K562 (cell line): Measurements from ENCODE around the gene SUSD3.

Experiments used
- CTCF ChIP-seq, 3 experiments: IDR thresholded peaks in 2 of 3; conservative IDR thresholded peaks in 1 of 3; 2 replicates each; pipeline ENCODE4 v1.5.1; 2011 to 2012; ENCODE audit warnings: low read length in 3 of 3, mild to moderate bottlenecking in 3 of 3, control low read depth in 2 of 3, improper control_type of control experiment in 1 of 3, inconsistent platforms in 1 of 3, low read depth in 1 of 3, mixed read lengths in 1 of 3, moderate library complexity in 1 of 3; ENCODE audit not compliant: insufficient read depth in 2 of 3
- HCFC1 ChIP-seq: IDR thresholded peaks from 2 replicates; pipeline ENCODE4 v1.6.1; 2012; ENCODE audit warnings: low read depth, low read length, improper control_type of control experiment
- HDAC2 ChIP-seq: fragments of 450-650 bp; IDR thresholded peaks from 2 replicates; pipeline ENCODE4 v1.6.1; 2016; ENCODE audit warnings: mild to moderate bottlenecking
- KDM2B ChIP-seq: fragments of 250-450 bp; sonication (Bioruptor Pico); IDR thresholded peaks from 2 replicates; pipeline ENCODE4 v1.8.0; 2021; ENCODE audit warnings: mild to moderate bottlenecking, moderate library complexity
- NCOA2 ChIP-seq, 2 experiments: fragments of 450-650 bp; IDR thresholded peaks; 2 replicates each; pipeline ENCODE4 v1.6.1; 2018; ENCODE audit warnings: mild to moderate bottlenecking in 2 of 2, moderate library complexity in 1 of 2; ENCODE audit not compliant: partially characterized antibody in 2 of 2
- POLR2AphosphoS2 ChIP-seq: IDR thresholded peaks from 2 replicates; pipeline ENCODE4 v1.6.1; 2012; ENCODE audit warnings: low read length, improper control_type of control experiment
- PRPF4 ChIP-seq: fragments of 200-400 bp; formaldehyde crosslinking; IDR thresholded peaks from one replicate; pipeline ENCODE4 v1.6.1; 2017; ENCODE audit warnings: low read length, low read depth, mild to moderate bottlenecking; ENCODE audit not compliant: insufficient read depth, poor library complexity, severe bottlenecking
- SRSF9 ChIP-seq: fragments of 200-400 bp; formaldehyde crosslinking; IDR thresholded peaks from 2 replicates; pipeline ENCODE4 v1.6.1; 2017; ENCODE audit warnings: low read depth, low read length, borderline replicate concordance

- TF ChIP-seq PRPF4 (no peak), NCOA2 (IDR thresholded peaks at IDR 0.05; ENCODE audit: partially characterized antibody in 2 of 2) (no peak), HCFC1 (no peak), CTCF (IDR thresholded peaks at IDR 0.05 in 2 of 3, conservative IDR thresholded peaks at IDR 0.05 in 1 of 3; ENCODE audit: insufficient read depth in 2 of 3, low read depth in 1 of 3, low read length in 3 of 3) (no peak), KDM2B (CRISPR knock-in tag) (no peak), HDAC2 (no peak), SRSF9 (no peak), POLR2AphosphoS2 (no peak)
Observed at GRCh38 chr9:93081931-93082330, 23.4 kb downstream of the SUSD3 start.
